Activated T-cell treated with anti-CD3 and anti-CD28 coated beads, Interleukin-2, amount 50 U/mL, for 4 hours (primary cell): ENCODE measurements around the gene NSF. TPM values are rescaled to one million over a fixed set of nuclear protein-coding genes. Genes with fewer than 3 reads are reported as not detected.

ENCODE experiments used
- ATAC-seq, 2 donors: fragments of 200-7000 bp; cut with Tn5 transposase; one replicate each; pipeline ENCODE4 v1.10.0; 2021
- DNase-seq: peaks from one replicate; pipeline ENCODE4 v3.0.0-alpha.2; 2020
- H3K27me3 Mint-ChIP-seq: one replicate; pipeline ENCODE4 v1.8.0; 2021; ENCODE audit warnings: low read depth, mixed read lengths
- H3K36me3 Mint-ChIP-seq: one replicate; pipeline ENCODE4 v1.8.0; 2022; ENCODE audit warnings: mixed read lengths; ENCODE audit not compliant: insufficient read depth
- H3K4me1 Mint-ChIP-seq: one replicate; pipeline ENCODE4 v1.8.0; 2021; ENCODE audit warnings: low read depth, mixed read lengths
- H3K4me3 Mint-ChIP-seq: one replicate; pipeline ENCODE4 v1.8.0; 2021; ENCODE audit warnings: mild to moderate bottlenecking, moderate library complexity, mixed read lengths
- H3K9me3 Mint-ChIP-seq: one replicate; pipeline ENCODE4 v1.8.0; 2021; ENCODE audit warnings: mixed read lengths
- total RNA-seq, 3 donors: library from RNA; stranded (reverse); gene quantifications; one replicate each; pipeline ENCODE4 v1.2.1, GENCODE V29; 2021

The NSF gene
- total RNA-seq, 3 donors from 2014 or later: 24.0 to 28.1 (median 25.2) TPM

GRCh38 chr17:46720408-46720807, 129.9 kb downstream of the NSF start:
- ATAC-seq: no peak

GRCh38 chr17:46722662-46723285, 132.3 kb downstream of the NSF start:
- Mint-ChIP-seq H3K4me3 (no peak overlapping the region), H3K4me1 (no peaks in the 10 kb centered on the region), H3K27me3 (no peaks in the 10 kb centered on the region), H3K9me3 (no peaks in the 10 kb centered on the region), H3K36me3 (peaks cover 27% of the 10 kb centered on the region)
- no peak for ATAC-seq
- no peak for DNase-seq

More at GRCh38 chr17:46720408-46720807, 129.9 kb downstream of the NSF start:
- no peaks in the 10 kb centered on the region for H3K9me3 Mint-ChIP-seq
- H3K4me1 Mint-ChIP-seq: no peaks in the 10 kb centered on the region
- H3K4me3 Mint-ChIP-seq: no peak overlapping the region
- DNase-seq: no peak
- H3K36me3 Mint-ChIP-seq: peaks cover 19% of the 10 kb centered on the region
- H3K27me3 Mint-ChIP-seq: no peaks in the 10 kb centered on the region

GRCh38 chr17:46726206-46726605, 135.7 kb downstream of the NSF start:
- no peak for ATAC-seq
- no peak overlapping the region for H3K4me3 Mint-ChIP-seq
- no peaks in the 10 kb centered on the region for H3K27me3 Mint-ChIP-seq
- H3K36me3 Mint-ChIP-seq: peaks cover 28% of the 10 kb centered on the region
- no peaks in the 10 kb centered on the region for H3K9me3 Mint-ChIP-seq
- H3K4me1 Mint-ChIP-seq: no peaks in the 10 kb centered on the region
- DNase-seq: no peak

- ATAC-seq: no peak
- Mint-ChIP-seq H3K9me3 (no peaks in the 10 kb centered on the region), H3K36me3 (peaks cover 31% of the 10 kb centered on the region), H3K4me1 (no peaks in the 10 kb centered on the region), H3K27me3 (no peaks in the 10 kb centered on the region), H3K4me3 (no peak overlapping the region)
- no peak for DNase-seq
Measured at GRCh38 chr17:46727572-46728348, 137.3 kb downstream of the NSF start.

GRCh38 chr17:46730026-46730425, 139.6 kb downstream of the NSF start:
- H3K27me3 Mint-ChIP-seq: no peaks in the 10 kb centered on the region
- no peaks in the 10 kb centered on the region for H3K9me3 Mint-ChIP-seq
- no peak overlapping the region for H3K4me3 Mint-ChIP-seq
- DNase-seq (no peak), ATAC-seq (no peak)
- H3K36me3 Mint-ChIP-seq: peaks cover 37% of the 10 kb centered on the region
- H3K4me1 Mint-ChIP-seq: no peaks in the 10 kb centered on the region

GRCh38 chr17:46730679-46731078, 140.2 kb downstream of the NSF start:
- ATAC-seq: no peak
- Mint-ChIP-seq H3K9me3 (no peaks in the 10 kb centered on the region), H3K4me3 (no peak overlapping the region), H3K36me3 (peaks cover 37% of the 10 kb centered on the region), H3K27me3 (no peaks in the 10 kb centered on the region), H3K4me1 (no peaks in the 10 kb centered on the region)
- no peak for DNase-seq

DNA sequence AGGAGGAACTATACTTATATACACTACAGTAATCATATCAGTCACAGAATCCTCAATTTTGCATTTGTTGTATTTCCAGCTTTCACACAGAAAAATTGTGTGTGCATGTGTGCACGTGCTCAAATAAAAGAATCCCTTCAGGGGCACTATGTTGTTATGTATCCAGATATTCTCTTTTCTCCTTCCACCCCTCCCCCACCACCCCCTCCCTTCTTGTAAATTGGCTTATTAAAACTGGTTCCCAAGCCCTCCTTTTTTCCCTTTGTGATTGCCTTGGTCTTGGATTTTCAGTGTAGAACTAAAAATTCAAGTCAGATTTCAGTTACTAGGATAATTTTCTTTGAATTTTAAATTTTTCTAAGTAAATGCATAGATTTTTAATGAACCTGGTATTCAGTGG, 141.7 kb downstream of the NSF start:
- DNase-seq (no peak), ATAC-seq (no peak)
- no peak overlapping the region for H3K4me3 Mint-ChIP-seq
- peaks cover 31% of the 10 kb centered on the region for H3K36me3 Mint-ChIP-seq
- no peaks in the 10 kb centered on the region for H3K4me1 Mint-ChIP-seq
- no peaks in the 10 kb centered on the region for H3K27me3 Mint-ChIP-seq
- no peaks in the 10 kb centered on the region for H3K9me3 Mint-ChIP-seq

- H3K36me3 Mint-ChIP-seq: peaks cover 27% of the 10 kb centered on the region
- no peak overlapping the region for H3K4me3 Mint-ChIP-seq
- no peaks in the 10 kb centered on the region for H3K27me3 Mint-ChIP-seq
- H3K9me3 Mint-ChIP-seq: no peaks in the 10 kb centered on the region
- DNase-seq (no peak), ATAC-seq (no peak)
- no peaks in the 10 kb centered on the region for H3K4me1 Mint-ChIP-seq
Measured at GRCh38 chr17:46732754-46733398, 142.4 kb downstream of the NSF start.

DNA sequence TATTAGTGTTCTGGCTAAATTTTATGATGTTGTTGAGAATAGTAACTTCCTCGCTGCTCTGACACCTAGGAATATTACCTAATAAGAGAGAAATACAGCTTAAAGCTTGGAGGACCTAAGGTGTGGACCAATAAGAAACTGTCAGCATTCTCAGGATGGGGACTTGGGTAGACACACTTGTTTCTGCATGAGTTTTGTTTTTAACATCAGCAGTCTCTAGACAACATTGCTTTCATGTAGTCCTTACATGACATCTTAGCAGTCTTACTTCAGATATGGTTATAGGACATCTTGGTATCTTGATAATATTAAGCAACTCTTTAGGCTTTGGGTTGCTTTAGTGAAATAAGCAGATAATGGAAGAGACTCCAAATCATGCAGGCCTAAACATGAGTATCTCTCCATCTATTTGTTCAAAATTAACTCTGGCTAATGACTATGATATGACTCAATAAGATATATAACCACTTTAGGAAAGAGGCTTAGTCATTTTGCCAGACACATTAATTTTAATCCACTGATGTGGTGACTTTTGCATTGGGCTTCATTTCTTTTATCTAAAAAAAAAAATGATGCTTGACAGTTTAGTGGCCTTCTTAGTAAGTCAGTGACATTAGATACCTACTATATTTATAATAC, 143.5 kb downstream of the NSF start:
- Mint-ChIP-seq H3K9me3 (no peaks in the 10 kb centered on the region), H3K36me3 (peaks cover 27% of the 10 kb centered on the region), H3K27me3 (no peaks in the 10 kb centered on the region), H3K4me1 (no peaks in the 10 kb centered on the region), H3K4me3 (no peak overlapping the region)
- no peak for DNase-seq
- no peak for ATAC-seq

GRCh38 chr17:46736100-46736499, 145.6 kb downstream of the NSF start:
- peaks cover 26% of the 10 kb centered on the region for H3K36me3 Mint-ChIP-seq
- ATAC-seq: no peak
- H3K27me3 Mint-ChIP-seq: no peaks in the 10 kb centered on the region
- no peaks in the 10 kb centered on the region for H3K4me1 Mint-ChIP-seq
- no peaks in the 10 kb centered on the region for H3K9me3 Mint-ChIP-seq
- DNase-seq: no peak
- no peak overlapping the region for H3K4me3 Mint-ChIP-seq

- H3K4me3 Mint-ChIP-seq: no peak overlapping the region
- no peaks in the 10 kb centered on the region for H3K4me1 Mint-ChIP-seq
- no peak for DNase-seq
- H3K9me3 Mint-ChIP-seq: no peaks in the 10 kb centered on the region
- peaks cover 21% of the 10 kb centered on the region for H3K36me3 Mint-ChIP-seq
- H3K27me3 Mint-ChIP-seq: no peaks in the 10 kb centered on the region
- ATAC-seq: no peak
Measured at GRCh38 chr17:46737326-46737725, 146.9 kb downstream of the NSF start.

DNA sequence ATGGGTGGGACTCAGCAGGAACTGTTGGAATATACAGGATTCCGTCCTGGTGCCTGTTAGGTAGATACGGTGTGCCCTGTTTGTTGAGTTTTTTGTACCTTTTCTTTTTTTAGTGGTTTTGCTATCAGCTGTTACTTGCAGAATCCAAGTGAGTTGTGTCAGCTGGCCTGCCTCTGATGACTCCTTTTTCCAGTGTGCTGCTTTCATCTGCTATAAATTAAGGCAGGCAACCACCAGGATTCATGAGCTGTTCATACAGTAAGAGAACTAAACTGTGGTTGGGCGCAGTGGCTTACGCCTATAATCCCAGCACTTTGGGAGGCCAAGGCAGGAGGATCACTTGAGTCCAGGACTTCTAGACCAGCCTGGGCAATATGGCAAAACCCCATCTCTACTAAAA, 148.1 kb downstream of the NSF start:
- ATAC-seq: no peak
- Mint-ChIP-seq H3K27me3 (no peaks in the 10 kb centered on the region), H3K4me3 (no peak overlapping the region), H3K36me3 (peaks cover 13% of the 10 kb centered on the region), H3K9me3 (no peaks in the 10 kb centered on the region), H3K4me1 (no peaks in the 10 kb centered on the region)
- no peak for DNase-seq

DNA sequence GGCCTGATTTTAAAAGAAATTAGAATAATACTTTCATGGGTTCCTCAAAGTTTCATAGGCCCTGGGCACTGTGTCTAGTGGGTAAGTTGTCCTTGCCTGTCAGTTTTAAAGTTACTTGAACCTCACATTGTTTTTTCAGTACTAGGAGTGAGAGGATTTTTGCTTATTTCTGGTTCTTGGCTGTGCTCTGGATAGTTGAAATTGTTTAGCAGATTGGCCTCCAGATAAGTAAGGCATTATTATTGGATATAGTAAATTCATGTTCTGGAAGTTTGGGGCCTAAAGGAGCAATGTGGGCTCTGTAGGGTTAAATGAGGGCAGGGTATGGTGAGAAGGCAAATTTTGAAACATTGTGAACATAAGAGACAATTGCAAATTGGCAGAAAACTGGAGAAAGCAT, 149.5 kb downstream of the NSF start:
- no peak overlapping the region for H3K4me3 Mint-ChIP-seq
- no peaks in the 10 kb centered on the region for H3K4me1 Mint-ChIP-seq
- peaks cover 14% of the 10 kb centered on the region for H3K36me3 Mint-ChIP-seq
- H3K27me3 Mint-ChIP-seq: no peaks in the 10 kb centered on the region
- ATAC-seq: no peak
- no peaks in the 10 kb centered on the region for H3K9me3 Mint-ChIP-seq
- DNase-seq: no peak

GRCh38 chr17:46741122-46741730, 150.8 kb downstream of the NSF start:
- no peaks in the 10 kb centered on the region for H3K4me1 Mint-ChIP-seq
- no peak overlapping the region for H3K4me3 Mint-ChIP-seq
- peaks cover 14% of the 10 kb centered on the region for H3K36me3 Mint-ChIP-seq
- H3K9me3 Mint-ChIP-seq: no peaks in the 10 kb centered on the region
- H3K27me3 Mint-ChIP-seq: no peaks in the 10 kb centered on the region
- DNase-seq (no peak), ATAC-seq (no peak)
